HG03571 (cell line): ENCODE data around the gene IQCF5.
"Not testable (repeated sequence)": the region's sequence is repeated elsewhere in the genome, so short reads cannot be mapped to it uniquely, and the experiment has no call there.

ENCODE experiments used
- ATAC-seq: cut with Tn5 transposase; IDR thresholded peaks from one replicate; pipeline ENCODE4 v1.9.1; 2021; ENCODE audit not compliant: unreplicated experiment

IQCF5 gene

GRCh38 chr3:51869304-51869703 is 6.1 kb downstream of the IQCF5 start:
- ATAC-seq = no peak

GRCh38 chr3:51868896-51869295 is 6.5 kb downstream of the IQCF5 start:
- ATAC-seq = not testable (repeated sequence)

- ATAC-seq = no peak
These were observed 12.5 kb downstream of the IQCF5 start for GRCh38 chr3:51862886-51863285.

GRCh38 chr3:51860703-51861665 is 14.4 kb downstream of the IQCF5 start, which contains the start of gene IQCF2:
Gene IQCF2, plus strand, starts transcription at chr3:51861615. Its CDS starts 52 bp downstream, at chr3:51861667.
- ATAC-seq = no peak

- ATAC-seq = not testable (repeated sequence)
These were observed 20.0 kb downstream of the IQCF5 start for GRCh38 chr3:51855411-51855810.

- no peak for ATAC-seq
These were observed 30.3 kb downstream of the IQCF5 start for GRCh38 chr3:51845129-51845528.

GRCh38 chr3:51836606-51837005 is 38.8 kb downstream of the IQCF5 start:
- no peak for ATAC-seq

GRCh38 chr3:51830836-51831385 is 44.5 kb downstream of the IQCF5 start:
- no peak for ATAC-seq

GRCh38 chr3:51830345-51830744 is 45.1 kb downstream of the IQCF5 start:
- ATAC-seq = no peak

- no peak for ATAC-seq
These were observed 47.1 kb downstream of the IQCF5 start for GRCh38 chr3:51828297-51828696.
